Hematopoietic multipotent progenitor cell treated with erythropoietin and hydrocortisone succinate and interleukin-3 and kit ligand, for 6 days (in vitro differentiated cells): ENCODE results near the gene EML1.

Source experiments
- DNase-seq: peaks from one replicate; pipeline ENCODE4 v3.0.0-alpha.2; 2015

The EML1 gene

DNA sequence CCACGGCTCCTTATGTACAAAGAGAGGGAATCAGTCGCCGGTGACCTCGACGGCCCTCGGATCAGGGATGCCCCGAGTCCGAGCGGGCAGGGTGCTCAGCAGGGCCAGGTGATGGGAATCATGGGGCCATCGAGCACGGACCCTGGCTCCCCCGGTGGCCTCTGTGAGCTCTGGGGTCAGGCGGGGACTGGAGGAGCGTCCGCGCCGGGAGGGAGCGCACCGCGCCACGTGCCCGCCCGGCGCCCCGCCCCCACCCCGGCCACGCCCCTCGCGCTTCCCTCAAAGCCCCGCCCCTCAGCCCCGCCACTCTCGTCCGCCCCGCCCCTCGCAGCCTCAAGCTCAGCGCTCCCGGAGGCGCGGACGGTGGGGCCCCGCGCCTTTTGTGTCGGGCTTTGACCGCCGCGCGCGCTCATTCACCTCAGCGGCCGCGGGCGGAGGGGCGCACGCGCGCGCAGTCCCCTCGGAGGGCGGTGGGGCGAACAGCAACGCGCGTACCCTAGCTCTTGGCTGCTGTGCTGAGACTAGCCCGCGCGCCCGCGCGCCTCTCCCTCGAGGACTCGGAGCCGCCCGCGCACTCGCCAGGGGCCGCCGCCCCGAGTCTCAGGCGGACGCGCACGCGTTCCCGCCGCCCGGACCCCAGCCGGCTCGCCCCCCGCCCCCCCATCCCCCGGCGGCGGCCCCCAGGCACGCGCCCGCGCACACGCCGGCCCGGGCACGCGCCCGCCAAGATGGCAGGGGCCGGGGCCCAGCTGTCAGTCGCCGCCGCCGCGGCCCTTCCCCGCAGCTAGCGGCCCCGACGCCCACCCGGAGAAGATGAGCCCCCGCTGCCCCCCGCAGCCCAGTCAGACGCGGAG, 178.1 kb downstream of the EML1 start:
- DNase-seq = peak; percentile 93

DNA sequence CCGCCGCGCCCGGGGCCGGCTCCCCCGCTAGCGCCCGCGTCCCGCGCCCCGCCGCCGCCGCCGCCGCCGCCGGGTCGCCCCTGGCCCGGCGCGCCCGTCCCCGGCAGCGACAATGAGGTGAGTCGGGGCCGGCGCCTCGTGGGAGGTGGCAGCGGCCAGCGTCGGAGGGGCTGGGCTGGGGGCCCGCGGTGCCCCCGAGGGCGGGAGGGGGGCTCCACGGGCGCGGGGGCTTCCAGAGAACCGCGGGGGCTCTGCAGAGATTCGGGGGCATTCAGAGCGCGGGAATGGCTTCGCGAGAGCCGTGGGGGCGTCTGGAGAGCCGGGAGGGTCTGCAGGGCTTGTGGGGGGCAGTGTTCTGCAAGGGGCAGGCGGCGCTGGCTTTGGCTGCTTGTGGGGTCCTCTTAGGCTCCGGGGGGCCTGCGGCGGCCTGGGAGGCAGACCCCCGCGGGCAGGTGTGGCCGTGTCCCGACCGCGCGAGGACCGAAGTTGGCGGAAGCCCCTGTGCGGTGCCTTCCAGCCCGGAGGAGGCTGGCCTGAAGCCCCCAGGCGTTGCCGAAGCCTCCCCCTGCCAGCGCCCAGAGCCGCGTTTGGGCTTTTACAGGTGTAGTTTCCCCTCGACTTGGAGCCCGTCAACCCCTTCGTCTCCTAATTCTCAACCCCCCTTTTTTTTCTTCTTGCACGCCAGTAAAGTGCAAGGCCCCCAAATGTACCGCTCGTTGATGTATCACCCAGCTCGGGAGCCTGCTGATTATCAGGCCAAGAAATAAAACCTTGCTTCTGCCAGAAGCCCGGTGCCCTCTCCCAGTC, 178.9 kb downstream of the EML1 start:
- DNase-seq = peak; percentile 74

DNA sequence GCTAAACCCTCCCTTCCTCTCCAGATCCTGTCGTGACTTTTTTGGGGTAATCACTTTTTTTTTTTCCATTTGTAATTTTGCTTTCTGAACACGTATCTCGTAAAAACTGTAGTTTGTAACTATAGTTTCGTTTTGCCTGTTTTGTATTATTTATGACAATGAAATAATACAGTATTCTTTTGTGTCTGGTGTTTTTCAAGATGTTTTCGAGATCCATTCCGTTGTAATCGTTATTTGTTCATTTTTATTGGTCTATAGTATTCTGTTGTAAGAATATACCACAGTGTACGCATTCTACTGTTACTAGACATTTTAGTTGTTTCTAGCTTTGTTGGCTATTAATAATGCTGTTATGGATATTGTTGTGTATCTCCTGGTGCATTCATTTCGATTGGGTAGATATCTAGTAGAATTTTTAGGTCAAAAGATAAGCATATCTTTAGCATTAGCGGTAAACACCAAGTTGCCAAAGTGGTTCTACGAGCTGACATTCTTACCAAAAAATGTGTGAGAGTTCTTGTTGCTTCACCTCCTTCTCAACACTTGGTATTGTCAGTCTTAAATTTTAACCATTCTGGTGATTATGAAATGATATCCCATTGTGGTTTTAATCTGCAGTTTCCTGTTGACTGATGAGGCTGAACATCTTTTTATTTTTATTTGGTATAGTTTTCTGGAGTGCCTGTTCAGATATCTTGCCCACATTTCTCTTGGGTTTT, 179.7 kb downstream of the EML1 start:
- peak; percentile 38 for DNase-seq

DNA sequence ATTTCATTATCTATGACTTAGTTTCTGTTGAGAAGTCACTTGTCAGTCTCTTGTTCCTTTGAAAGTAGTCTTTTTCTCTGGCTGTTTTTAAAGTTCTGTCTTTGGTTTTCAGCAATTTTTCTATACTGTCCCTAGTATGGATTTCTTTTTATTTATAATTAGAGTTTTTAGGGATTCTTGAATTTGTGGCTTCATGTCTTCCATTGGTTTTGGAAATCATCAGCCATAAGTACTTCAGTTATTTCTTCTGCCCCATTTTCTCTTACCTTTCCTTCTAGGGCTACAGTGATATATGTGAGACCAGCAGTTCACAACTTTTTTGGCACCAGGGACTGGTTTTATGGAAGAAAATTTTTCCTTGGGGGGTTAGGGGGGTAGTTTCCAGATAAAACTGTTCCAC, 182.0 kb downstream of the EML1 start:
- DNase-seq = no peak

DNA sequence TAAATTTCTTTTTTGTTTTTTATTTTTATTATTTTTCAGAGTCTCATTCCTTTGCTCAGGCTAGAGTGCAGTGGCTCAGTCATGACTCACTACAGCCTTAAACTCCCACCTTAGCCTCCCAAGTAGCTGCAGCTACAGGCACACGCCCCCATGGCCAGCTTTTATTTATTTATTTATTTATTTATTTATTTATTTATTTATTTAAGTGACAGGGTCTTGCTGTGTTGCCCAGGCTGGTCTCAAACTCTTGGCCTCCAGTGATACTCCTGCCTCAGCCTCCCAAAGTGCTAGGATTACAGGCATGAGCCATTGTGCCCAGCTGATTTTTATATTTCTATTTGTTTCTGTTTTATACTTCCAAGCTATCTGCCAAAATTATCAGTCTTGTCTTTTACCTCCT, 182.8 kb downstream of the EML1 start:
- DNase-seq = no peak

DNA sequence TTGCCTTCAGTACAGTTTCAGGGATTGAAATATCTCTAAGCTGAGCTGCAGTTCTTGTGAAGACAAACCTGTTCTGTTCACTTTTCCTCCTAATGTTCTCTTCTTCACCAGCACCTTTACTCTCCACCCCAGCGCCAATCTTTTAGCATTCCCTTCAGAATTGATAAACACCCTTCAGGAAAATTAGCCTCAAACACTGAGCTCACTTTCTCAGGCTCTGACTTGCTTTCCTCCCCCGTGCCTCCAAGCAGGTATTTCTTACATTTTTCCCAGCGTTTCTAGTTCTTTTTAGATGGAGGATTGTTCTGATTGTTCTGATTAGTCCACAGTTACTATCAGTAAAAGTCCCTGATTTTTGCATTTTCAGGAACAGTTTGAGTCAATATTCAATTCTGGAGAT, 183.5 kb downstream of the EML1 start:
- DNase-seq = no peak

DNA sequence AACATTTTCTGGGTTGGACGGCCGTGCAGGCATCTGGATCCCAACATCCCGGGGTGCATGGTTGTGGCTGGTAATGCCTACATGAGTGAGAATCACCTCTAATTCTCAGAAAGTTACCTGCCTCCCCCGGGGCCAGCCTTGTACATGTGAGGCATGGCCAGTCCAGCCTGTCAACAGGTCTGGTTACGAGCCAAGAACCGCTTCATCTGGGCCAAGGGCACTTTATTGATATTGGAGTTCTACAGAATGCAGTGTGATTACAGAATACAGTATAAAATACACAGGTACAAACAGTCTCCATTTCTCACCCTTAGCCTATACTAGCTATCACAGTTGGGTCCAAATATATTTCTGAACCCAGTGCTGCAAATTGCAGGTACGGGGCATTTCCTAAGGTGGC, 187.1 kb downstream of the EML1 start:
- DNase-seq = no peak

DNA sequence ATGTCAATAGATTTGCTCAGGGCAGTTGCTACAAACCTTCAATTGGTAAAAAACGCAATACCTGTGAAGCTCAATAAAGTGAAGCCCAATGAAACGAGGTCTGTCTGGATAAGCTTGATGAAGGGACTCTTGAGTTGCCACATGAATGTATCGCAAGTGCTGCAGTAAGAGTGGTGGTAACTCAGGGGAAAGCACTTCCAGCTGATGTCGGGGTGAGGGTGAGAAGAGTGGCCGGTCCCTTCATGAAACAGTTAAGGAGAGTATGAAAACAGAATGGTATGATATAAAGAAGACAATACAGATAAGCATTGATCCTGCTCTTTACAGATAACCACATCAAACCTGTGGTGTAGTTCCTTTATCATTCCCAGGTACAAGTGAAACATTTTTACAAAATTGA, 188.6 kb downstream of the EML1 start:
- DNase-seq = peak; percentile 39

DNA sequence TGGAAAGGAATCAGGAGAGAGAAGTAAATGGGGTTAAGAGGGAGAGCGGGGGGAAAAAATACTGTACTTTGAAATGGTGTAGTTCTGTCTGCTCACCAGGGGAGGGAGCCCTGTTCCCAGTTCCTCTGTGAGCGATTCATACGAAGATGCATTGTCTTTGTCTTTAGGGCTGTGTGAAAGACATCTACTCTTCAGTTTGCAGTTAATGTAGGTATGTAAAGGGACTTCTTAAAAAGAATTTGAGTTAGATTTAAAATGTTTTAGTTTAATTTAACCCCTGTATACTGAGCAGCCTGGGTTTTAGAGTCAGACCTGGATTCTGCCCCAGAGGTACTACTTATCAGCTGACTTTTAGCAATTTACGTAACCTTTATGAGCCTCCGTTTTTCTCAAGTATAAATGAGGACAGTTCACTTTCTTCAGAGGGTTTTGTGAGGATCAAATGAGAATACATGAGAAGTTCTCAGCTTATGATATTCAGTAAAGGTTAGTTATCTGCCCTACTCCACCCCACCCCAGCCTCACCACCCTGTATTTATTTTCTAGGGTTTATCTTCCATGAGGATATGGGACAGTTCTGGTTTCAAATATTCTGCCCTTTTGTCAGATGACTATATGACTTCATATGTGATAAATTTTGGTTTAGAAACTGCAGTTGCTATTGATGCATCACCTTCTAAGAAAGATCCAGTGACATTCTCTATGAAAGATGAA, 189.5 kb downstream of the EML1 start:
- DNase-seq = peak; percentile 84

DNA sequence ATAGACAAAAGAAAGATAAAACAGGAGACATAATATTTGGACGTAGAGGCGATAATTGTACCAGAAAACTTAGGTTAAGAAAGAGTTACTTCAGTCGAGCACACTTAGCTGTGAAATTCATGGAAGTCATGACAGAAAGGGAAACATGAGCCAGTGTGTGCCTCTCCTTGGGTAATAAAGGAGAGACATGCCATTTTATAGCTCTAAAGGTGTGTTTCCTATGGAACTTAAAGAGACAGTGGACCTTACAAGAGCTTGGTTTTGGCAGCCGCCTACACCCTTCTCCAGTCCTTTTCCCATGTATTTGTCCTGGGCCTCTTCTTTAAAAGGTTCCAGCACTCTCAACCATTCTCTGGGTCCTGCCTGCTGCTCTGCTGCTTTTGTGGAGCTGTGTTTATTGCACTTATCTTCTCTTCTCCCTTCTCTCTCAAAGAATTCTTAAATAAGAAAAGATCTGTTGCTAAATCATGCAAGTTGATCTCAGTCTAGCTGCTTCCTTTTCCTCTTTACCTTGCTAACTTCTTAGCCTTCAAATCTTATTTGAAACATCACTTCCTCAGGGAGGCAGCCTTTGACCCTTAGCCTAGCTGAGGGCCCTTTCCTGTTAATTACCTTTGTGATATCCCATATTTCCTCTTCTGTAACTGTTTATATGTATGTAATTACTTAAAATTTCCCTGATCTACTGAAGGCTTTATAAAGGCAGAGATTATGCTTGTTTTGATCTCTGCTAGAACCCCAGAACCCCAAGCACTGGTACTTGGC, 190.2 kb downstream of the EML1 start:
- DNase-seq = no peak

DNA sequence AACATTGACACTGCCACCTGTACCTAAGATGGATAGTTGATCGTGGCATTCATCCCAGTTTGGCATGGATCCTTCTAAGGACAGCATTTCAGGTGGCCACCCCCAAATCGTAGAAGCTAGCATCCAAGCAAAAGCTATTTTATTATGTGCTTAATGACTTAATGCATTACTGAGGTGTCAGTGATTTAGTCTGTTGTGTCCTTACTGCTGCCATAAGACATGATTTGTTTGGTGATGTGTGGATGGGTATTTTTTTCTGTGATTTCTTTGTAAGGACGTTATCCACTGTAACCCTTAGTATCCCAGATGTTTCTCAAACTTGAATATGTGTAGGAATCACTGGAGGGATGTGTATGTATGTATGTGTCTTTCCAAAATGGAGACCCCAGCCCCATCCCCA, 190.8 kb downstream of the EML1 start:
- DNase-seq = no peak

DNA sequence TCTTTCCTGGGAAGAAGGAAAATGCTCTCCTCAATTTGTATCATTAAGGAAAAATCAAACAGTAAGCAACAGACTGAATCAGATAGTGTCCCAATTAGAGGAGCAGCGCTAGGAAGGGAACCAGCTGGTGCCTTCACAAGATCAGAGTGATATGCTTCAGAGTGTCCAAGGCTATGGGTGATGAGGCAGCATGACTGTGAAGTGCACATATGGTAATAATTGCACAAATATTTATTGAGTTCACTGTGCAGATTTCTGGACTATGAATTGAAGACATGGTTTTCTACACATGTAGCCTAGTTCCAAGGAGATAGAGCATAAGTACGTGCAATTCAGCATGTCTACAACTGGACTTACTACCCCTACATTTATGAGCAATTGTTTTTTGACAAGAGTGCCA, 193.2 kb downstream of the EML1 start:
- DNase-seq = no peak

DNA sequence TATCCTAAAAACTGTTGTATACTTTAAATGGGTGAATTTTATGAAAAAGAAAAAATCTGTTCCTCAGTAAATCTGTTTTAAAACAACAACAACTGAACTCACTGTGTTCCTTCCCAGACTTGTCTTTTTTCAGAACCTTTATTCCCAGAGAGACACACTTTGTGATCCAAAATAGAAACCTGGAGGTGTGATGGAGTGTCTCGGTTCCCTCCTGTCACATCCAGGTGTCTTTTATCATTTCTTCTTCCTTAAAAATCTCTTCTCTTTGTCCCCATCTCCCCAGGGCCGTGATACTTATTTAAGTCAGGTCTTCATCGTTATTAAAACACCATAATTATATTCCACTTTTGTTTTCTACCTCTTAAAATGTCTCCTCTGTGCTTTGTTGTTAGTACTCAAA, 195.8 kb downstream of the EML1 start:
- DNase-seq = no peak

DNA sequence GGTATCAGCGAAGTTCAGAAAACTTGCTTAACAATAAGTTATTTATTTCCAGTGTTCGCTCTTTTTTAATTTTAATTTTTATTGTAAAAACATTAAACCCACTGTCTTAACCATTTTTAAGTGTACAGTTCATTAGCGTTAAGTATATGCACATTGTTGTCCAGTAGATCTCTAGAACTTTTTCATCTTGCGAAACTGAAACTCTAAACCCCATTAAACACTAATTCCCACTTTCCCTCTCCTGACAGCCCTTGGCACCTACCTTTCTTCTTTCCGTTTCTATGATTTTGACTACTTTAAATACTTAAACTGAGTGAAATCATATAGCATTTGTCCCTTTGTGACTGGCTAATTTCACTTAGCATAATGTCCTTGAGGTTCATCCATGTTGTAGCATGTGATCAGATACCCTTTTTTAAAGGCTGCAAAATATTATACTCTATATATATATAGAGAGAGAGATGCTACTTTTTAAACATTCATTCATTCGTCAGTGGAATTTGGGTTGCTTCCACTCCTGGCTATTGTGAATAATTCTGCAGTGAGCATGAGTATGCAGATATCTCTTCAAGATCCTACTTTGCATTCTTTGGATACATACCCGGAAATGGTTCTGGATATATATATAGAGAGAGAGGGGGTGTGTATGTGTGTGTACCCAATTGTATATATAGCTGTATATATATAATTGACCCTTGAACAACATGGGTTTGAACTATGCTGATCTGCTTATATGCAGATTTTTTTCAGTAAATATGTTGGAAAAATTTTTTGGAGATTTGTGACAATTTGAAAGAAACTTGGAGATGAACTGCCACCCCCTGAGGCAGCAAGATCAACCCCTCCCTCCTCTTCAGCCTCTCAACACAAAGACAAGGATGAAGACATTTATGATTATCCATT, 197.3 kb downstream of the EML1 start:
- DNase-seq = no peak

DNA sequence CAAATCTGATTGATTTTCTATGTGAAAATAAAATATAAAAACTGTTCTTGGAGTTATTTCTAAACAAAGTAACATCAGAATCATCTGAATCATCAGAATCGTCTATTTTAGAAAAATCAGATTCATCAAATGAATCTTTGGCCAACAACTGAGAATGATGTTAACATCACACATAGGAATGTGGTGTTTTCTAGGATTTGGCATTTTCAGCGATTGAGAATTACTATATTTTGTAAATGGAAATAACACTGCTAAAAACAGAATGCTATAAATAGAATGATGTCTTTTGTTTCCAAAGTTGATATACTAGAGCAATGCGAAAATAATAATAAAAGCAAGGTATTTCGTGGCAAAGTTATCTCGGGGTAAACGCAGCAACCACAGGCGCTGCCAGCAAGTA, 198.1 kb downstream of the EML1 start:
- DNase-seq = no peak
